ENCODE results near the gene NFATC2. TPM values are rescaled to one million over a fixed set of nuclear protein-coding genes. Genes with fewer than 3 reads are reported as not detected.
A peak's percentile ranks its signal among the peaks of the same experiment; 100 is the strongest.

NFATC2 gene
- total RNA-seq, 3 donors from 2014 or later = 5.9 to 11.9 (median 10.2) TPM

DNA sequence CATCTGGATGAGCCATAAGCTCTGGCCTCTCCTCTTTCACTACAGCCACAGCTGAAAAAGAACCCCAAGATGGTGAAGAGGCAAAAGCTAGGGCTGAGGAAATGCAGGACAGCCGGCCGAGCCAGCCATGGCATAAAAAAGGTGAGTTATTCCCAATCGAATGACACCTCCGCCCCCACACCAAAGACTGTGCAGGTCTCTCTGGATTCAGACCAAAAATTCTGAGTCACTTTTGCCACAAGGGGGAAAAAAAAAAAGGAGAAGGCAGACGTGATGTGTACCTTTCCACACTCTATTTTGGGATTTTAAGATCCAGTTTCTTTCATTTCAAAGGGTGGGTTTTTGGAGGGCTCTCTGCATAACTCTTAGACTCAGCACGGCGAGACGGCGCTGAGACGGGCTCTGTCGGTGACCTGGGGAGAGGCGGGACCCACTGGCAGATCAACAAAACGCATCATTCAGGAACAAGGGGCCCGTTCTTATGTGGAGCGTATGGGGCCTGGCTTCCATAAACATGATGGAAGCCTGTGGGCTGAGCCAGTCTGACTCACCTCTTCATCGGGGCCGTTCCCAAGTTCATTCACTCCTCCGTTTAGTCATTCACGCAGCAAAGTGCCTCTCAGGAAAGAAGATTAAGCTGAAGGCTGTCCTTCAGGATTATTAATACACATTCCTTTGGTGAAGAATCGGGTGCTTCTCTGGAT lies 54.8 kb downstream of the NFATC2 start:
- Histone ChIP-seq H3K4me1 (no peaks in the 10 kb centered on the region), H3K9me3 (no peaks in the 10 kb centered on the region), H3K4me3 (no peak overlapping the region), H3K36me3 (no peaks in the 10 kb centered on the region), H3K27me3 (no peaks in the 10 kb centered on the region), H3K27ac (peak overlapping the region; percentile 66 to 70)
- DNase-seq (ENCODE audit: low spot score in 2 of 2) = peak in 1 of 2 donors; percentile 35
- intact Hi-C loops (cut with DNase I; ENCODE audit: low total_unique reads) = no loop called here
- no peak for TF ChIP-seq POLR2A (IDR thresholded peaks at IDR 0.05)
- TF ChIP-seq POLR2AphosphoS5 (IDR thresholded peaks at IDR 0.05) = no peak
- TF ChIP-seq, protein P1, sequence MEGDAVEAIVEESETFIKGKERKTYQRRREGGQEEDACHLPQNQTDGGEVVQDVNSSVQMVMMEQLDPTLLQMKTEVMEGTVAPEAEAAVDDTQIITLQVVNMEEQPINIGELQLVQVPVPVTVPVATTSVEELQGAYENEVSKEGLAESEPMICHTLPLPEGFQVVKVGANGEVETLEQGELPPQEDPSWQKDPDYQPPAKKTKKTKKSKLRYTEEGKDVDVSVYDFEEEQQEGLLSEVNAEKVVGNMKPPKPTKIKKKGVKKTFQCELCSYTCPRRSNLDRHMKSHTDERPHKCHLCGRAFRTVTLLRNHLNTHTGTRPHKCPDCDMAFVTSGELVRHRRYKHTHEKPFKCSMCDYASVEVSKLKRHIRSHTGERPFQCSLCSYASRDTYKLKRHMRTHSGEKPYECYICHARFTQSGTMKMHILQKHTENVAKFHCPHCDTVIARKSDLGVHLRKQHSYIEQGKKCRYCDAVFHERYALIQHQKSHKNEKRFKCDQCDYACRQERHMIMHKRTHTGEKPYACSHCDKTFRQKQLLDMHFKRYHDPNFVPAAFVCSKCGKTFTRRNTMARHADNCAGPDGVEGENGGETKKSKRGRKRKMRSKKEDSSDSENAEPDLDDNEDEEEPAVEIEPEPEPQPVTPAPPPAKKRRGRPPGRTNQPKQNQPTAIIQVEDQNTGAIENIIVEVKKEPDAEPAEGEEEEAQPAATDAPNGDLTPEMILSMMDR (IDR thresholded peaks at IDR 0.05) = peak in 1 of 3 donors; percentile 23

GRCh38 chr20:51487076-51487475 lies 55.4 kb downstream of the NFATC2 start:
- Histone ChIP-seq H3K36me3 (no peaks in the 10 kb centered on the region), H3K4me1 (no peaks in the 10 kb centered on the region), H3K27me3 (no peaks in the 10 kb centered on the region), H3K27ac (peak overlapping the region in 1 of 2 donors; percentile 70), H3K4me3 (no peak overlapping the region), H3K9me3 (no peaks in the 10 kb centered on the region)
- DNase-seq (ENCODE audit: low spot score in 2 of 2) = peak in 1 of 2 donors; percentile 47
- TF ChIP-seq POLR2AphosphoS5 (IDR thresholded peaks at IDR 0.05) (no peak), POLR2A (IDR thresholded peaks at IDR 0.05) (no peak)
- TF ChIP-seq, protein P1 (IDR thresholded peaks at IDR 0.05) = no peak
- intact Hi-C loops (cut with DNase I; ENCODE audit: low total_unique reads) = no loop called here

DNA sequence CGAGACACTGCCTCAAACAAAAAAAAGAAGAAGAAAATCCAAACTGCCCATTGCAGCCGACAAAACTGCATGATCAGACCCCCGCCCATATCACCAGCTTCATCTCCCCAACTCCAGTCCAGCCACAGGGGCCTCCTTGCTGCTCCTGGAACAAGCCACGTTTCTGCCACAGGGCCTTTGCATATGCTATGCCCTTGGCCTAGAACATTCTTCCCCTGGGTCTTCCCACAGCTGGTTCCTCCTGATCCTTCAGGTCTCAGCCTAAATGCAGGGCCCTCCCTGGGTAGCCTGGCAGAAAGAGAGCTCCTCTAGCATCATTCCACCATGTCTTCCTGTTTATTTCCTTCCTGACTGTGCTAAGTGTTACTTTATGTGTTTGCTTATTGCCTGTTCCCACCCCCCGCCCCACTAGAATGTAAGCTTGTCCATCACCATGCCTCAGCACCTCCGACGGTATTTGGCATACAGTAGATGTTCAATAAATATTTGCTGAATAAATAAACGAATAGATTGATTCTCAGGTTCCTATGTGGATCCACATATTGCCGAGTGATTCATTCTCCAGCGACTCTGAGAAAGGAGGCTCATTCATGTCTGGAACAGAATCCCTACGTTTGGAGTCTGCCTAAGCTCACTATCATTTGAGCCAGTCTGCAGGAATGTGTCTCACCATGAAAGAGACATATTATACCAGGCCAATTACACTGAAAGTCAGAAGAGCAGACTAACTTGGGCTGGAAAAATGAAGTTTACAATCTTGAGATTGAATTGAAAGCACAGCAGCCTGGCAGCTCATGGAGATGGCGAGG lies 56.1 kb downstream of the NFATC2 start:
- no peak for DNase-seq (ENCODE audit: low spot score in 2 of 2)
- no peak overlapping the region for H3K4me3 ChIP-seq
- no peaks in the 10 kb centered on the region for H3K4me1 ChIP-seq
- H3K27me3 ChIP-seq = no peaks in the 10 kb centered on the region
- intact Hi-C loops (cut with DNase I; ENCODE audit: low total_unique reads) = no loop called here
- H3K36me3 ChIP-seq = no peaks in the 10 kb centered on the region
- no peaks in the 10 kb centered on the region for H3K9me3 ChIP-seq
- H3K27ac ChIP-seq = peak overlapping the region in 1 of 2 donors; percentile 6
- TF ChIP-seq, protein P1 (IDR thresholded peaks at IDR 0.05) = no peak
- TF ChIP-seq POLR2A (IDR thresholded peaks at IDR 0.05) (no peak), POLR2AphosphoS5 (IDR thresholded peaks at IDR 0.05) (no peak)

DNA sequence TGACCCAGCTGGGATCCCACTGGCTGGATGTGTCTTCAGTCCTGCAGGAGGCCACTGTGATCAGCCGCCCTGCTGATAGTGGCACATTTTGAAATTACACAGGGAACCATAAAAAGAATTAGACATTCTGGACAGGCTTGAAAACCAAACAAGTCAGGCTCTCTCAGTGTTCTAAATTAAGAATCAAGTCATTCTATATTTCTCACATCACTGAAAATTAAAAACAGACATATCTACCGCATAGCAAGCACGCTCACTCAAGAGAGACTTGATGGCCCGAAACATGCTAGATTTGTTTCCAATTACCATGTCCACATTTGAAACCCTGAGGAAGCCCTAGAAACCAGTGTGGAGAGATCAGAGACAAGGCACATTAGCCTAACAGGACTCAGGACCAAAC lies 57.7 kb downstream of the NFATC2 start:
- intact Hi-C loops (cut with DNase I; ENCODE audit: low total_unique reads) = no loop called here
- H3K4me3 ChIP-seq = no peak overlapping the region

More for the DNA sequence above, 57.7 kb downstream of the NFATC2 start:
- Histone ChIP-seq H3K36me3 (no peaks in the 10 kb centered on the region), H3K9me3 (no peaks in the 10 kb centered on the region), H3K27me3 (no peaks in the 10 kb centered on the region), H3K27ac (no peak overlapping the region), H3K4me1 (no peaks in the 10 kb centered on the region)
- TF ChIP-seq POLR2A (IDR thresholded peaks at IDR 0.05) = no peak
- TF ChIP-seq POLR2AphosphoS5 (IDR thresholded peaks at IDR 0.05) = no peak
- TF ChIP-seq, protein P1 (IDR thresholded peaks at IDR 0.05) = no peak
- DNase-seq (ENCODE audit: low spot score in 2 of 2) = no peak

Measured in breast epithelium (tissue), 4 donors.